GM12874 (cell line): Measurements from ENCODE around the gene BCO1.

ENCODE experiments used
- TF ChIP-seq, protein P1 (sequence below): IDR thresholded peaks from 2 replicates; pipeline ENCODE4 v1.5.1; 2011; ENCODE audit warnings: low read depth, mild to moderate bottlenecking, control low read depth, low read length, moderate library complexity; ENCODE audit not compliant: insufficient read depth

BCO1 gene

DNA sequence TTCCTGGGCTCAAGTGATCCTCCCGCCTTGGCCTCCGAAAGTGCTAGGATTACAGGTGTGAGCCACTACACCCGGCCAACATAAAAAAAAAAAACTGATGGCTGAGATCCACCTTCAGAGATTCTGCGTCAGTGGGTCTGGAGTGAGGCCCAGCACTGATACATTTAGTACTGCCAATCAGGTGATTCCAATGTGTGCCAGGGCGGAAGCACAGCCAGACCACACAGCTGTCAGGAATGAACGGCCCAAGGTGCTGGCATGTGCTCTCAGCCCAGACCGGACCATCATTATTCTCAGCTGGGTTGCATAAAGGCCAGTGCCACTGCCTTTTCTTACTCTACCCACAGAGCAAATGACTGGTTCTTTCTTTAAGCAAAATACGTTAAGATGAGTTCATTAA, 1.2 kb upstream of the BCO1 start:
- TF ChIP-seq, protein P1, sequence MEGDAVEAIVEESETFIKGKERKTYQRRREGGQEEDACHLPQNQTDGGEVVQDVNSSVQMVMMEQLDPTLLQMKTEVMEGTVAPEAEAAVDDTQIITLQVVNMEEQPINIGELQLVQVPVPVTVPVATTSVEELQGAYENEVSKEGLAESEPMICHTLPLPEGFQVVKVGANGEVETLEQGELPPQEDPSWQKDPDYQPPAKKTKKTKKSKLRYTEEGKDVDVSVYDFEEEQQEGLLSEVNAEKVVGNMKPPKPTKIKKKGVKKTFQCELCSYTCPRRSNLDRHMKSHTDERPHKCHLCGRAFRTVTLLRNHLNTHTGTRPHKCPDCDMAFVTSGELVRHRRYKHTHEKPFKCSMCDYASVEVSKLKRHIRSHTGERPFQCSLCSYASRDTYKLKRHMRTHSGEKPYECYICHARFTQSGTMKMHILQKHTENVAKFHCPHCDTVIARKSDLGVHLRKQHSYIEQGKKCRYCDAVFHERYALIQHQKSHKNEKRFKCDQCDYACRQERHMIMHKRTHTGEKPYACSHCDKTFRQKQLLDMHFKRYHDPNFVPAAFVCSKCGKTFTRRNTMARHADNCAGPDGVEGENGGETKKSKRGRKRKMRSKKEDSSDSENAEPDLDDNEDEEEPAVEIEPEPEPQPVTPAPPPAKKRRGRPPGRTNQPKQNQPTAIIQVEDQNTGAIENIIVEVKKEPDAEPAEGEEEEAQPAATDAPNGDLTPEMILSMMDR: no peak

DNA sequence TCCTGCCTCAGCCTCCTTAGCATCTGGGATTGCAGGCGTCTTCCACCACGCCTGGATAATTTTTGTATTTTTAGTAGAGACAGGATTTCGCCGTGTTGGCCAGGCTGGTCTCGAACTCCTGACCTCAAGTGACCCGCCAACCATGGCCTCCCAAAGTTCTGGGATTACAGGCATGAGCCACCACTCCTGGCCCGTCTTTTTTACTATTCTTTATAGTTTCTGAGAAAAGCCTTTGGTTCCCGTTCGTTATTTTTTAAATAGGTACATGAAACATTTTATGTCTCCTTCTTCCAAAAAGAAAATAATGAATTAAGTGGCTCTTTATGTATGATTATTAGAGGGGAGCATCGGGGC, 570 bp upstream of the BCO1 start:
- TF ChIP-seq, protein P1: no peak

DNA sequence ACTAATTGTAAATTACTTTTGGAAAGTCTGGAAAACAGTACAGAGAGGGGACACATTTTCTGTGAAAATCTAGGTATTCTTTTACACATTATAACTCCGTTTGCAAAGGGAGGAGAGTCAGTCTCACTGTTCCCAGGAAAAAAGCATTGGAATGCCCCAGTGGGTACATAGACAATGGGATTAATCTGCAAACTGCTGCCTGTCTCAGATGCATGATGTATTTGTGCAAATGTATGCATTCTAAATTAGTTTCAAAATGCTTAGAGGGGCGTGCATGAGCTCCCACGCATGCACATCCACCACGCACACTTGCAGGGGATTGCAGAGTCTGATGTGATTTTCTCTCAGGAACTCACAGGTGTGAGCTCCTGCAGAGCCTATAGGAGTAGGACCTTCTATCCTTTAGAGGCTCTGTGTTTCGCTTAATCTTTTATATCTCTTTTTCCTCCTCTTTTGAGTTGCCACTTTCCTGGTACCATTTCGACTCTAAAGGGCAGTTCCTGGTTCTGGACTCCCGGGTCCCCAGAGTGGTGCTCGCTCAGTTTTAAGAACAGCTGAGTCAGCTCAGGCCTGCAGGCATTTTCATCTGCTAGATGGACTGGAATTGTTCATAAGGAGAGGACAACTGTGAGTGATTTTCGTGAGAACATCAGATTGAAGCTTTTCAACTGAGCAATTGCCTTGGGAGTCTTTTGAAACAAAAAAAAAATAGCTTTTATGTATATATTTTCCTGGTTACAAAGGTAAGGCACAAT, 1.1 kb downstream of the BCO1 start:
- TF ChIP-seq, protein P1: no peak

DNA sequence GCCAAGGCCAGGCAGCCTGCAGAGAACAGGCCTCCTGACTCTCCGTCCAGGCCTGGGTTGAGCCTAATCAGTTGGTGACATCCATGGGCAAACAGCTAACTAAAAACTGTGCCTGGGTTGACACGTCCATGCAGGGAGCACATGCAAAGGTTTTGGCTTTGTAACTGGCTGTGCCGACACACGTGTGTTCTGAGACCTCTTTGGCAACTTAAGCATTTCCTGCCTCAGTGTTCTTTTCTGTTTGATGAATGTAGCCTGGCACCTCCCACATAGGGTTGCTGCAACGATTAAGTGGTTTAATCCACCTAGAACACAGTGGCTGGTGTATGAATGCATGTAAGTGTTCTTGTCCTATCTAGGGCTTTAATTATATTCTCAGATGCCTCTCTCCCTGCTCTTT, 3.2 kb downstream of the BCO1 start:
- TF ChIP-seq, protein P1: no peak

DNA sequence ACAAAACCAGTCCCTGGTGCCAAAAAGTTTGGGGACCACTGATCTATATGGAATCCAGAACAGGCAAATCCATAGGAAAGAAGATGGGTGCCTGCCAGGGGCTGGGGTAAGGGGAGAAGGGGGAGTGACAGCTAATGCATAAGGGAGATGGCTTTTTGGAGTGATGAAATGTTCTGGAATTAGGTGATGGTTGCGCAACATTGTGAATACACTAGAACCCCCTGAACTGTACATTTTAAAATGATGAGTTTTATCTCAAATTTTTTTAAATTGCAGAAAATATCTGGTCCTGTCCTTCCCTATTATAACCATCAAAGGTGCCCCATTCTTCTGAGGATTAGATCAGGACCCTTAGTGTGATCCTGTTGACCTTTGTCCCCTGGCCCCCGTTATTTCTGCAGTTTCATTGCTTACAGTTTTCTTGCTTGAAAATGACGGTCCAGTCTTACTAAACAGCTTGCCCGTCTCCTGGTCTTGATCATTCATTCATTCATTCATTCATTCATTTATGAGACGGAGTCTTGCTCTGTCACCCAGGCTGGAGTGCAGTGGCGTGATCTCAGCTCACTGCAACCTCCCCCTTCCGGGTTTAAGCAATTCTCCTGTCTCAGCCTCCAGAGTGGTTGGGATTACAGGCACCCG, 4.6 kb downstream of the BCO1 start:
- TF ChIP-seq, protein P1: no peak

DNA sequence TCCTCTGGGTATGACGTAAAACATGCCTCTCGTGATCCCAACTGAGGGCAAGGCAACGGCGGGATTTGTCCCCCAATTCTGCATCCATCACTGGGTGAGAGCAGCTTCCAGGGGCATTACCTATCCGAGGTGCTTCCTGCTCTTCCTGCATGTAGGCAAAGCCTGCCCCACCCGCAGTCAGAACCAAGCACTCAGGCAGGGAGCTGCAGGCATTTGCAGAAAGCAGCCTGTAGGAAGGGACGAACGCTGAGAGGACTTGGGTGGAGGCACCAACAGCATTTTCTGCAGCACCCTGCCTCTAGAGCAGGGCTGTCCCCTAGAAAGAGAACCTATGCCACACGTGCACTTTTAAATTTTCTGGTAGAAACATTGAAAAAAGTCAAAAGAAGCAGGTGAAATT, 5.5 kb downstream of the BCO1 start:
- TF ChIP-seq, protein P1: no peak

DNA sequence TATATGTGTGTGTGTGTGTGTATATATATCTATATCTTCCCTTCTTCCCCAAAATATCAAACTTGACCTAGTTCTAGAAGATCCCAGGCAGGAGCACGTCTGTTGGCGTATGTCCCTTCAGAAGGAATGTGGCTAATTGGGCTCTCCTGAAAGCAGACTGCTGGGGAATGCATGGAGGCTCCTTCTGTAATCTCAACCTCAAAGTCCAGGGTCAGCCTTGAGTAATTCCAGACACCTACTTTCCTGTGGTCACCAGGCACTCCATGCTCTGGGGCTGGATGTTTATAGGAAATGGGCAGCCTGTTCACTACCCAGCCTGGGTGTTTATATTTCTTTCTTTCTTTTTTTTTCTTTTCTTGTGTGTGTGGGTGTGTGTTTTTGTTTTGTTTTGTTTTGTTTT, 13.4 kb downstream of the BCO1 start:
- TF ChIP-seq, protein P1: no peak
